GM18498 (cell line): ENCODE results near the gene TBC1D9B.

Source experiments
- ATAC-seq: cut with Tn5 transposase; IDR thresholded peaks from one replicate; pipeline ENCODE4 v1.9.1; 2021; ENCODE audit warnings: mild to moderate bottlenecking, moderate library complexity; ENCODE audit not compliant: unreplicated experiment

TBC1D9B gene

GRCh38 chr5:179908528-179908927 is 831 bp upstream of the TBC1D9B start:
- ATAC-seq = no peak

- no peak for ATAC-seq
These were observed 722 bp downstream of the TBC1D9B start for GRCh38 chr5:179906795-179907555.

GRCh38 chr5:179906294-179906794 is 1.4 kb downstream of the TBC1D9B start:
- no peak for ATAC-seq

- no peak for ATAC-seq
These were observed 2.5 kb downstream of the TBC1D9B start for GRCh38 chr5:179905161-179905560.

- ATAC-seq = no peak
These were observed 3.1 kb downstream of the TBC1D9B start for GRCh38 chr5:179904463-179905160.

- ATAC-seq = no peak
These were observed 4.9 kb downstream of the TBC1D9B start for GRCh38 chr5:179902763-179903158.

GRCh38 chr5:179901915-179902762 is 5.6 kb downstream of the TBC1D9B start:
- ATAC-seq = no peak

- ATAC-seq = no peak
These were observed 6.2 kb downstream of the TBC1D9B start for GRCh38 chr5:179901462-179901861.

GRCh38 chr5:179900711-179901110 is 7.0 kb downstream of the TBC1D9B start:
- ATAC-seq = no peak

- no peak for ATAC-seq
These were observed 7.5 kb downstream of the TBC1D9B start for GRCh38 chr5:179900206-179900605.

- no peak for ATAC-seq
These were observed 11.8 kb downstream of the TBC1D9B start for GRCh38 chr5:179895861-179896260.

GRCh38 chr5:179893958-179894895 is 13.5 kb downstream of the TBC1D9B start:
- ATAC-seq = no peak

GRCh38 chr5:179893076-179893957 is 14.4 kb downstream of the TBC1D9B start:
- no peak for ATAC-seq

GRCh38 chr5:179892255-179892654 is 15.4 kb downstream of the TBC1D9B start:
- no peak for ATAC-seq

- ATAC-seq = no peak
These were observed 16.7 kb downstream of the TBC1D9B start for GRCh38 chr5:179890751-179891682.

- ATAC-seq = no peak
These were observed 17.8 kb downstream of the TBC1D9B start for GRCh38 chr5:179889885-179890284.

- ATAC-seq = no peak
These were observed 19.9 kb downstream of the TBC1D9B start for GRCh38 chr5:179887802-179888201.

GRCh38 chr5:179887095-179887494 is 20.6 kb downstream of the TBC1D9B start:
- no peak for ATAC-seq
